Brain microvascular endothelial cell (primary cell): ENCODE results near the gene PTPN22.

Experiments
- DNase-seq: peaks from one replicate; pipeline ENCODE4 v3.0.0-alpha.2; 2020
- H3K27ac ChIP-seq: fragments of 250-450 bp; sonication (Bioruptor Pico); 2 replicates; pipeline ENCODE4 v1.5.1; 2020; ENCODE audit warnings: mild to moderate bottlenecking, moderate library complexity
- H3K27me3 ChIP-seq: fragments of 250-450 bp; sonication (Bioruptor Pico); replicated peaks from 2 replicates; pipeline ENCODE4 v1.5.1; 2020; ENCODE audit warnings: mild to moderate bottlenecking
- H3K36me3 ChIP-seq: fragments of 250-450 bp; sonication (Bioruptor Pico); replicated peaks from 2 replicates; pipeline ENCODE4 v1.5.1; 2020; ENCODE audit warnings: mild to moderate bottlenecking
- H3K4me3 ChIP-seq: 2 replicates; pipeline ENCODE4 v1.5.1; 2011; ENCODE audit warnings: low read depth, mild to moderate bottlenecking, control low read depth, low read length, moderate library complexity
- in situ Hi-C: cut with HindIII; loops from 2 replicates; pipeline ENCODE4 v1.10.0; 2017; ENCODE audit warnings: low sequenced_read_pairs, low pct_ligation_motif_present
- TF ChIP-seq, protein P1 (sequence below): IDR thresholded peaks from 2 replicates; pipeline ENCODE4 v1.5.1; 2011; ENCODE audit warnings: low read depth, mild to moderate bottlenecking, moderate library complexity, low read length, control low read depth, inconsistent platforms; ENCODE audit errors: missing control alignments

Gene PTPN22

DNA sequence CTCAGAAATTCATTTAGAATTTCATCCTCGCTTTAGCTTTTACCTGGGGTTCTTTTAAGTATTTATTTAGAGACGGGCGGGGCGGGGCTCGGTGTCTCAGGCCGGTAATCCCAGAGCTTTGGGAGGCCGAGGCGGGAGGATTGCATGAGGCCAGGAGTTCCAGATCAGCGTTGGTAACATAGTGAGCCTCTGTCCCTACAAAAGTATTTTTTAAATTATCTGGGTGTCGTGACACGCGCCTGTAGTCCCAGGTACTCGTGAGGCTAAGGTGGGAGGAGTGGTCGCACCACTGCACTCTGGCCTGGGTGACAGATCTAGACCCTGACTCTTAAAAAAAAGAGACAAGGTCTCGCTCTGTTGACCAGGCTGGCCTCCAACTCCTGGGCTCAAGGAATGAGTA, 58.3 kb downstream of the PTPN22 start:
- TF ChIP-seq, protein P1, sequence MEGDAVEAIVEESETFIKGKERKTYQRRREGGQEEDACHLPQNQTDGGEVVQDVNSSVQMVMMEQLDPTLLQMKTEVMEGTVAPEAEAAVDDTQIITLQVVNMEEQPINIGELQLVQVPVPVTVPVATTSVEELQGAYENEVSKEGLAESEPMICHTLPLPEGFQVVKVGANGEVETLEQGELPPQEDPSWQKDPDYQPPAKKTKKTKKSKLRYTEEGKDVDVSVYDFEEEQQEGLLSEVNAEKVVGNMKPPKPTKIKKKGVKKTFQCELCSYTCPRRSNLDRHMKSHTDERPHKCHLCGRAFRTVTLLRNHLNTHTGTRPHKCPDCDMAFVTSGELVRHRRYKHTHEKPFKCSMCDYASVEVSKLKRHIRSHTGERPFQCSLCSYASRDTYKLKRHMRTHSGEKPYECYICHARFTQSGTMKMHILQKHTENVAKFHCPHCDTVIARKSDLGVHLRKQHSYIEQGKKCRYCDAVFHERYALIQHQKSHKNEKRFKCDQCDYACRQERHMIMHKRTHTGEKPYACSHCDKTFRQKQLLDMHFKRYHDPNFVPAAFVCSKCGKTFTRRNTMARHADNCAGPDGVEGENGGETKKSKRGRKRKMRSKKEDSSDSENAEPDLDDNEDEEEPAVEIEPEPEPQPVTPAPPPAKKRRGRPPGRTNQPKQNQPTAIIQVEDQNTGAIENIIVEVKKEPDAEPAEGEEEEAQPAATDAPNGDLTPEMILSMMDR = no peak
- no peaks in the 10 kb centered on the region for H3K27me3 ChIP-seq
- DNase-seq = no peak
- H3K4me3 ChIP-seq = no peak overlapping the region
- no peaks in the 10 kb centered on the region for H3K36me3 ChIP-seq
- in situ Hi-C loops = no loop called here
- H3K27ac ChIP-seq = no peak overlapping the region

DNA sequence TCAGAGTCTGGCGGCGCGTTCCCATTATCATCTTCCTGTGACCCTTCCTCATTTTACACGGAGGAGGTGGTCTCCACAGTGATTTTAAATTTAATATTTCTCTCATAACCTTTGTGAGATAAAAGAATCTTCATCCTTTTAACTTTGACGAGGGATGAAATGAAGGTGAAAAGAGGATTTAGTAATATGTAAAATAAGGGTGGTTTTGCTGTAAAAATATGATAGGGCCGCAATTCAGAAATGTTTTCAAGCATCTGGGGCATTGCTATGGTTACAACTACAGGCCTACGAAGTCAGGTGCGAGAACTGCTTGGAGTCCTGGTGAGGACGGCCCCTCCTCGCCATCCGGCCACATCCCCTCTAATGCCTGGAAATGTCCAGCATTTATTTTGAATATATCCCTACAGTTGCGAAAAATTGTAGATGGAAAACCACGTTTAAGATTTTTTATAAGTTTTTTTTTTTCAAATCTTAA, 58.8 kb downstream of the PTPN22 start:
- Histone ChIP-seq H3K27me3 (no peaks in the 10 kb centered on the region), H3K36me3 (no peaks in the 10 kb centered on the region), H3K27ac (peak overlapping the region; percentile 36), H3K4me3 (peak overlapping the region; percentile 94)
- TF ChIP-seq, protein P1 = no peak
- in situ Hi-C loops = no loop called here
- DNase-seq = no peak

DNA sequence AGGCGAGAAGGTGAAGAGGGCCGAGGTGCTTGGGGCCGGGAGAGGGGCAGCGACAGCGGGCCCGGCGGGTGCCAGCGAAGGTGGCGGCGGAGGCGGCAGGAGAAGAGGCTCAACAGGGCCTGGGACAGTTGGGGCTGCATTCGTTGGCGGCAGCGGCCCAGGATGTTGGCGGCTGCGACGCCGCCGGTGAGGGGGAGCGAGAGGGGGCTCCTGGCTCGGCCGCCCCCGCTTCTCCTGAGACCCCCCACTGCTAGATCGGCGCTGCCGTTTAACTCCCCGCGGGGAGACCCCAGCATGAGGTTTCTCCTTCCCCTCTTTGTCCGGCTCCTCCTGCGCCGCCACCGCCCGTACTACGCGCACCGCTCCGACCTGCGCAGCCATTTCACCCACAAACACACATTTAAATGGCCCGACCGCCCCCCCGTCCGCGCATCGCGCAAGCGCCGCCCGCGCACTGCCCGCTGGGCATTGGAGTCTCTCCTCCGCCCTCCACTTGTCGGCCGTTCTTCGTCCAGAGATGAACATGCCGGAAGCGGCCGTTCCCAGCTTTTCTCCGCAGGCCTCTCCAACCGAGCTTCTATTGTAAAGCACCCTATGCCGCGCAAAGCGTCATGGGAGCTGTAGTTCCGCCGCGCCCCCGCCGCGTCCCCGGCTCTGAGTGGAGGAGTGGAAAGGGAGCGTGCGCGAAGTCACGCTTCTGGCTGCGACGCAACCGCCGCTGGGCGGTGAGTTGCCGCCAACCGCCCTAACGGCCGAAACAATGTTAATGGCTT, 59.4 kb downstream of the PTPN22 start, which contains the start of gene RSBN1:
TSS of gene RSBN1 (minus strand) at position 589 of the 773 bp plus-strand sequence. CDS start at position 525, 64 bp downstream.
- no peaks in the 10 kb centered on the region for H3K36me3 ChIP-seq
- H3K27ac ChIP-seq = peak within 1 kb of the TSS; percentile 66
- peak within 1 kb of the TSS; percentile 94 for H3K4me3 ChIP-seq
- no peaks in the 10 kb centered on the region for H3K27me3 ChIP-seq
- in situ Hi-C loops = no loop called here
- peak; percentile 100 for DNase-seq
- TF ChIP-seq, protein P1 = no peak

DNA sequence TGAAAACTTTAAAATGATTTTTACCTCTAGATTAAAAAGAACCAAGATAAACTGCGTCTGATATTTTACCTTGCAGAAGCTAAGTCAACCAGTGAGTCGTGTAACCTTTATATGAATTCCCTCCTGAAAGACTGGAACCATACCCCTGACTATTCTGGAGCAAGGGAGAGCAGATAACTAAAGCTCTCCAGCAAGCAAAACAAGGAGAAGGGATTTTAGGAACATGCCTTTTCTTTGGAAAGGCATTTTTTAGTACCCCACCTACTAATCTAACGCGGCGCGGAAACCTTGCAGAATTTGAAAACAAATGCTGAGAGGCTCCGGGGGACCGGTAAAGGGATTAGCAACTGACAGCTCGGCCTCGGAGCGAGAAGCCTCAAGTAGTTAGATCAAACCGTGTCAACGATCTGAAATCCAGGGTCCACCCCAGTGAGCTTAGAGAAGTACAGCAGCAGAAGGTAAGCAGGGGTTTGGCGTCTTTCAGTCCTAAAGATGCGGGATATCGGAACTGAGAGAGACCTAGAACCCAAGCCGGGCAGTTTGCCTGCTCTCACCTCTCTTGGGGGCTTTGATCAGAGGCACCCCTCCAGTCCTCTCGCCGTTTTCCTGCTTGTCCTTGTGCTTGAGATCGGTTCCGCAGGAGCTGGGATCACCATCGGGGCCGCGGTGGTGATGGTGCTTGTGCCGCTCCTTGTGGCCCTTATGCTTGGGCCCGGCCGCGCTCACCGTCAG, 60.2 kb downstream of the PTPN22 start:
- H3K27me3 ChIP-seq = no peaks in the 10 kb centered on the region
- H3K4me3 ChIP-seq = peak overlapping the region; percentile 94
- H3K36me3 ChIP-seq = no peaks in the 10 kb centered on the region
- TF ChIP-seq, protein P1 = no peak
- DNase-seq = no peak
- peak overlapping the region; percentile 66 for H3K27ac ChIP-seq
- in situ Hi-C loops = no loop called here

DNA sequence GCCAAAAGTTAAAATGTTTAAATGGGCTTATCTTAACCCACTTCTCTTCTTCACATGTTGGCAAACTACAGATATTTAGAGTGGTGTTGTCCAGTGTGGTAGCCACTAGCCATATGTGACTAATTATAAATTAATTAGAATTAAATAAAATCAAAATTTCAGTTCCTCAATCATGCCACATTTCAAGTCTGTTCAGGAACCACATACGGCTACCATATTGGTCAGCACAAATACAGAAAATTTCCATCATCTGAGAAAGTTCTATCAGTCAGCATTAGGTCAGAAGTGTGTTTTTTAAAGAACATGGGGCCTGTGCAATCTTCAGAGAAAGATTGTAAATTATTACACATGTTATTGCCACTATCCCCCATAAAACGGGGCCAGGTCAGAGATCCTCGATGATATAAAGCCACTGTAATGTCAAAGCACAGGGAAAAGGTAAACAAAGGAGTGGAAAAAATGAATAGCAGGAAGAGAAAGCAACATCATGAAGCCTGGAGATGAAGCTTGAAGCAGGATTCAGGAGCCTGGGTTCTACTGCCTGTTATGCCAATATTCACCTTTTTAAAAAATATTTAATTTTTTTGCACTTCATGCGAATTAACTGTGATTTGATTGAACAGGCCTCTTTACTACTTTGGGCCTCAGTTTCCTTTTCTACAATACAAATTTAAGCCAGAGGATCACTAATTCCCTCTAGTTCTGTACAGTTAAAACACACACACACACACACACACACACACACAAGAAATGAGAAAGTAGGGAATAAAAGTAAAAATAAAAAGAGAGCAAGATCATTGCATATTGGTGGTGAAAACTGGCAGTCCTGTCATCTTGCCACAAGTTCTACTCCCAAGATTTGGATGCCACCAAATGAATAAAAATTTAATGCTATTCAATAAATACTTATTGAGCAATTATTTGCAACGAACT, 61.6 kb downstream of the PTPN22 start:
- TF ChIP-seq, protein P1 = no peak
- Histone ChIP-seq H3K36me3 (no peaks in the 10 kb centered on the region), H3K27me3 (no peaks in the 10 kb centered on the region), H3K4me3 (peak overlapping the region; percentile 94), H3K27ac (no peak overlapping the region)
- DNase-seq = no peak
- in situ Hi-C loops = no loop called here
